Caki2 (cell line): ENCODE results near the gene OR10C1. TPM values are rescaled to one million over a fixed set of nuclear protein-coding genes. Genes with fewer than 3 reads are reported as not detected.

Experiments used
- DNase-seq: peaks from one replicate; pipeline ENCODE4 v3.0.0-alpha.2; 2015; ENCODE audit warnings: low read depth
- in situ Hi-C: cut with HindIII; loops from 2 replicates; pipeline ENCODE4 v1.10.0; 2016; ENCODE audit warnings: low sequenced_read_pairs, low pct_unique_long_range_greater_than_20kb, mixed read lengths
- total RNA-seq: library from RNA; depleted of rRNA; stranded (reverse); fragments of >200 nt; shearing (Covaris generic); gene quantifications from 2 replicates; pipeline ENCODE4 v1.2.3, GENCODE V29; 2014; ENCODE audit warnings: low replicate concordance; rRNA removed

OR10C1 gene
- total RNA-seq, 1 experiment from 2014 or later, result not detected

DNA sequence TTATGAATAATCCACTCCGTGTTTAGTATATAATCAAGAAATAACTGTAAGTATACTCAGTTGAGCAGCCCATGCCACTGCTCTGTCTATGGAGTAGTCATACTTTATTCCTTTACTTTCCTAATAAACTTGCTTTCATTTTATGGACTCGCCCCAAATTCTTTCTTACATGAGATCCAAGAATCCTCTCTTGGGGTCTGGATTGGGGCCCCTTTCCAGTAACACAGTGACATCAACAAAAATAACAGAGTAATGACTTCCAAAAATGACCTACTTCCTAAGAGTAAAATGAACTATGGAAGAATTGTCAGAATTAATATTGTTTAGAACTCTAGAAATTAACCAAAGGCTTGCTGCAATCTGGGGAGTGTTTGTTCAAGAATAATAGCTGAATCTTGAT, 26.7 kb downstream of the OR10C1 start:
- in situ Hi-C loops, result no loop called here

DNA sequence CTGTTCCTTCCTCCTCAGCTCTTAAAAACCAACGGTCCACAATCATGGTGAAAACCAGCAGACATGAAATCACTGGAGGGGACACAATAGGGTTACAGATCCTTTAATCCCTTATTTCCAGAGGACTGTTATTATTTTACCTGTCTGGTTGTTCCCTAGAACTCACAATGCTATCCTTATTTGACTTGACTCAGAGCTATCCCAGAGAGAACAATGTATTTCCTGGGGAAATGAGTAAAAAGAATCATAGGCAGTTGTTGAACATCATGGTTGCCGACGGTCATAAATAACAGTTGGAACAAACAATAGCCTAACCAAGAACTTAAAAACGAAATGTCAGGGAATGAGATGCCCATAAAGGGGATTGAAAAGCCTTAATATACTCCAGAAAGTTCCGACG, 27.1 kb downstream of the OR10C1 start:
- no peak for DNase-seq
- in situ Hi-C loops, result no loop called here

More for the DNA sequence above, 26.7 kb downstream of the OR10C1 start:
- DNase-seq, result no peak

DNA sequence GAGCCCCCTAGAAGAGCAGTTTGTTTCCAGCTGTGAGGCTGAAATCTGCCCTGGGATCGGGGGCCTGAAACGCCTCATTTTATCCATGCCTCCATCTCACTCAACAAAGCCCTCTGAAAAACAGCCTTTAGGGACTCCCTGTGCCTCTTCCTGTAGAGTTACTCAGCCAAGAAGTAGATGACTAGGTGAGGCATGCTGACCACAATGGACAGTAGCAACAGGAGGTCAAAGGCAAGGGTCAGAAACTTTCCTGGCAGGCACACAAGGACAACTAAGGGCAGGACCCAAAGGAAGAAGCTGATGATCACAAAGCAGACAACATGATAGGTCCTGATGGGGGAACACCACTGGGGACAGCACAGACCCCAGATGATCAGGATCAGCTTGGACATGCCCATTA, 35.9 kb downstream of the OR10C1 start:
- in situ Hi-C loops, result no loop called here

DNA sequence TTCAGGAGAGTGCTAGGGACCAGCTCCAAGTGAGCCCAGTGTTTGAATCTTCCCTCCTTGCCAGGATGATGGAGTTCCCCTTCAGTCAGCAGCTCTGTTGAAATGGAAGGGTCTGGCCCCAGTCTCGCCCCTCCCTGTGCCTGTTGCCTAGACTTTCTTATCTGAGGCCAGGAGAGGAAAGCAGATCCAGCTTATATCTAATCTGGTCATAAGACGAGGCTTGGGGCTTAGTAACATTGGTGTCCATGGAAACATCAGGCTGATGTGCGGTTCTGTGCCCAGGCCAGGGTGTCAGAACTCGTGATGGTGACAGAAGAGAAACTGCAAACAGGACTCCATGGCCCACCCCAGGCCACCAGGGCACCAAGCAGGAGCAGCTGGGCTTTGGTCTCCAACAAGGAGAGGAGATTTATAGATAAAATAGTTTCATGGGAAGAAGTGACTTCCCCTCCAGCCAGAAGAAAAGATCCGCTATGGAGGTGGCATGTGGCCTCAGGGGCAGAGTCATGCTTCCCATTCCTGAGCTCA, 38.9 kb downstream of the OR10C1 start:
- in situ Hi-C loops, result no loop called here
- no peak for DNase-seq

More for the DNA sequence above, 35.9 kb downstream of the OR10C1 start:
- no peak for DNase-seq

DNA sequence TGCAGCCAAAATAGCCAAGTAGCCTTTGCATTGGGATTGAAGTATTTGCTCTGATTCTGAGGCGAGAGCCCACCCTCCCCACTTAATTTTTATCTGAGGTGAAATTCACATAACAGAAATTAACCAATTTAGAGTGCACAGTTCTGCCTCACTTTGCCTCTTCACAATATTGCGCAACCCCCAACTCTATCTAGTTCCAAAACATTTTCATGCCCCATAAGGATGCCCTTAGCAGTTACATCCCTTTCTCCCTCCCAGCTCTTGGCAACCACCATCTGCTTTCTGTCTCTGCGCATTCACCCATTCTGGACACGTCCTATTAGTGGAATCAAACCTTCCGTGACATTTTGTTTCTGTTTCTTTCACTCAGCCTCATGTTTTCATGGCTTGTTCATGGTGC, 39.6 kb downstream of the OR10C1 start:
- DNase-seq, result no peak
- in situ Hi-C loops, result no loop called here

DNA sequence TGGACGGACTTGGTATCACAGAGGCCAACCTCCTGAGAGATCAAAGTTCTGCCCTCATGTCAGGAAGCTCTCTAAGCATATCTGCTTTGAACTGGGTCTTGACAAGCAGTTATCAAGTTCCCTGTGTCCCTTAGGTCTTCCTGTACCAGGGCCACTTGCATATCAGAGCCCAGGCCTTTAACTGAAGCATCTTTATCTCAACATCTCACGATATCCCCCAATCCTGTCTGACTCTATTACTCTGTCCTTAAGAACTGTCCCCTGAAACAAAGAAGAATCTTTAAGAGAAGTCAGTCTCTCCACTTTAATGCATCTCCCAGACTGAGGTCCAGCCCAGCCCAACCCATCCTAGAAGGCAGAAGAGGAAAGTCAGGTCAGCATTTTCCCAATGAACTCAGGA, 40.5 kb downstream of the OR10C1 start:
- in situ Hi-C loops, result no loop called here
- no peak for DNase-seq

DNA sequence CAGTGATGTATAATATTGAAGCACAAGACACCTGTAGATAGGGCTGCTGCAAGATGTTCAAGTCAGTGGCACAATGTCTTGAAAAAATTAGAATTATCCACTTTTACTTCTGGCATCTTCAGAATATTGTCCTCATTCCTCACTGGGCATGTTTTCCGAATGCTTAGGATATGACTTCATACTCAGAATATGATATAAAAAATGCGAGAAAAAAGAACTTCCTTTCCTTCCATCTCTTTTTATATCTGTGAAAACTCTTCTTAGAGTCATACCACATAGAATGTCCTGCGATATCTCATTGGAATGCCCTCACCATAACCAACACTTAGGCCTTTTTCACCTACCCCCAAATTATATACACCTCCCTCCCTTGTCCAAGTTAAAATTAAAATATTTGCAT, 44.1 kb downstream of the OR10C1 start:
- no peak for DNase-seq
- in situ Hi-C loops, result no loop called here

DNA sequence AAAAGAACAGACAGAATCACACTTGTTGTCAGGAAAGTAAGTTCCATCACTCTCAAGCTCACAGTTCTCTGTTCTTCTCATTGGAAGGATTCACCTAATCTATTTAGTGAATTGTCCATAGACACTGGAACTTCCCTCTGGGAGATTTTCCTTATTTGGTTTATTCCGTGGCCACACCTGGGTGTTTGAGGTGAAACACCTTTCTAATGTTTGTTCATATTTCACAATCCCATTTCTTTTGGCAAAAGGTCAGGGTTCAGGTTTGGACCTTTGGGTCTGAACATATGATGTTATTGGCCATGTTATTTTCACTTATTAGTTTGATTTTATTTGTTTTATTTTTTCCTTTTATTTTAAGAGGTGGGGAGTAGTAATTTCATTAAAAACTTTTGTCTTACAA, 44.6 kb downstream of the OR10C1 start:
- in situ Hi-C loops, result no loop called here
- DNase-seq, result no peak

DNA sequence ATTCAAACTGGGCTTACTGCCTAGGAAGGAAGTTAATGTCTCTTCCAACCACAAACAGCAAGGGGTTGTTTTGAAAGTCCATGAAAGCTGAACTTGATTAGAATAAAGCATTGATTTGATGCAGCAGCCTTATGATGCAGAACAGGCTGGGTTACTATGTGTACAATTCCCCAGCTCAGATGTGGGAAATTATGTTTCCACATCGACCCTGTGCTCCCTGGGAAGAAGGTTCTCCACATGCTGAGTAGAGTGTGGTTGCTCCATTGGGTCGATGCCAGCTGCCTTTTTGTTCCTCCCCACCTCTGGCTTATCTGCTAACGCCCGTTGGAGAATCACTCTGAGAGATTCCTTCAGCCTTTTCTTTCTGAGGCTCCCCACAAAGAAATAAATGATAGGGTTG, 47.5 kb downstream of the OR10C1 start:
- DNase-seq, result no peak
- in situ Hi-C loops, result no loop called here

DNA sequence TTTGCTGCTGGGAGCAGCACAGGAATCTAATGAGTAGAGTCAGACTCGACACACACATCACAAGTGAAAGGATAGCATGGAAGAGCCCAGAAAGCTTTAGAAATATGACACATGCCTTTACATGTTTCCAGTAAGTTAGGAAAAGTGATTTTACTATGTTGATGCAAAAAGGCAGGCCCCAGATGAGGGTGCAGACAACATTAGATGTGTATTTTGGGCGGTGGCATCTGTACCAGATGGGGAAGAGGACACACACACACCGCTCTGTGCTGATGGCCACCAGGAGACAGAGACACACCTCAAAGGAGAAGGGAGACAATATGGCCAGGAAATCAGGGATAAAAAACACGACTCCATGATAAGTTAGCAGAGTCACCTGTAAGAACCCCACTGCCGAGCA, 48.0 kb downstream of the OR10C1 start:
- in situ Hi-C loops, result no loop called here
- no peak for DNase-seq

DNA sequence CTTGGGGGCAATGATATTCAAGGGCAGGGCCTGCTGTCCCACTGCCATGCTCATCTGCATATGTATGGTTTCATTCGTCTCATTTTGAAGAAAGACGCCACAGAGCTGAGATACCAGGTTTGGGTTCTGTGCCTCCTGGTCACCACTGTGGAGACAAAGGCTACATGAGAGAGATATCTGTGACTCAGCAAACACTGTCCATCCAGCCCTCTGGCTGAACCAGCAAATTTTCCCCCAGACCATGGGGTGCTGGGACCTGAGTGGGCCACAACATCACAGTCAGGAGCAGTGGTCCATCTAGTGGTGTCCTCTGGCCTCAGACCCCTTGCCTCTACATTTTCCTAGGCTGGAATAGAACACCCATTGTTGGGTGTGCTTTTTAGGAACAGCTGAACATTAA, 48.6 kb downstream of the OR10C1 start, which contains the start of gene MAS1L:
Gene MAS1L, minus strand, starts transcription at position 297 of the 400 bp plus-strand sequence. Its CDS starts 54 bp downstream, at position 243.
- DNase-seq, result no peak
- in situ Hi-C loops, result no loop called here

DNA sequence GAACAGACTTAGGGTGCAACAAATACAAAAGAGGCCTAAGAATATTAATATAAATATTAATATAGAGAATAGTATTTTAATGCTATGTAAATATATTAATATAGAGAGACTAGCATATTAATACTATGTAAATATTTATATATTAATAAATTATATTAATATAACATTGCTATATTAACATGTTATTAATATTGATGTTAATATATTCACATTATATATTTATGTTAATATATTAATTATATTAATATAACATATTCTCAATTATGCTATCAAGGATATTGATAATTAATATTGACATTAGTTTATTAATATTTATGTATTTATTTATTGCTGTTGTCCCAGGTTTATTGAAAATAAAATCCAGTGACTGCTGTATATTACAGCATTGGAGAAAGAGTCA, 49.8 kb downstream of the OR10C1 start:
- in situ Hi-C loops, result no loop called here
- DNase-seq, result no peak

DNA sequence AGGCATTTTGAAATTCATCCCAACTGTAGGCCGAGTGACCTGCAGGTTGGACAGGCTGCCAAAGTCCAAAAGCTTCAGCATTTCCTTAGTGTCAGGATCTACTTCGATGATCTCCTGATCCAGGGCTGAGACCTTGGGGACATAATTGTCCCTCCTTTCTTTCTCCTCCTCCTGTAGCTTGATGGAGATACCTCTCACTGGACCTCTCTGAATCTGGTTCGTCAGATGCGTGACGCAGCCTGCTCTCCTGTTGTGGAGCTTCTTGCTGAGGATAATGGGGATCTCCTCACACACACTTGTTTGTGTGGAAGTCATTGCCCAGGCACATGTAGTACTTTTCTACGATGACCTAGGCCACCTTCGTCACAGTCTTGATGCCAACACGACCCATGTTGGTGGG, 50.2 kb downstream of the OR10C1 start:
- in situ Hi-C loops, result no loop called here
- no peak for DNase-seq

DNA sequence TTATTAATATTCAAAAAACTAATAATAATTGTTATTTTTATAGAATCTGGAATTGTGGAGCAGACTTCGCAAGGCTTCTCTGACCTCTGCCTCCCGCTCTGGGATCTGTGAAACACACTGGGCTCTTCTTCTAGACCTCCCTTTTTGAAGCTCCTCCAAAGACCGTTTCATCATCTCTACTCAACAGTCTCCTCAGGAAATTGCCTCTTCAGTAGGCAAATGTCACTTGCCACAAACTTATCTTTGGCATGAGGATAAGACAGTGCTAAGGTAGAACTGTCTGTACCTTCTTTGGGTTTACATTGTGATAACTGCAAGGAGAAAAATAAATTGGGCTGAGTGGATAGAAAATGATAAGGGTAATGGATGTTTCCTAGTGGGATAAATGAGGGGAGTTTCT, 50.9 kb downstream of the OR10C1 start:
- no peak for DNase-seq
- in situ Hi-C loops, result no loop called here

DNA sequence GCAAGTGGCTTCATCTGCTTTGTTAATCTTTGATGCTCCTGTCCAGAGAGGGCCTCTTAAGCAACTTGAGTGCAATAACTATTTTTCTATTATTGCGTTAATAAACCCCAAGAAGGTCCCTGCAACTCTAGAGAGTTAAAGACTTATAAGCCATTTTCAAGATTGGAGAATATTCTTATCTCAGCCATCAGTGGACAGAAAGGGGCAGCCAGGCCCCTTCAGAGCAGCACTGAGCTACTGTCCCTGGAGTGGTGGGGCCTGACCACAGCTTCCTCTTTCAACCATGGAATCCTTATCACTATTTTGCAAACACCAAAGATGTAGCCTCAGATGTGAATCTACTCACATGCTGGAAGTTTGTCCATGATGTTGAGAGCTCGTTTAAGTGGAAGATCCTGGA, 51.4 kb downstream of the OR10C1 start:
- no peak for DNase-seq
- in situ Hi-C loops, result no loop called here

Other genes starting within 250 kb of the OR10C1 start
- not detected in 2 replicates for gene OR14J1, start 137.6 kb upstream of the OR10C1 start, total RNA-seq
- not detected in 2 replicates for gene OR5V1, start 70.4 kb upstream of the OR10C1 start, total RNA-seq
- not detected in 2 replicates for gene OR12D3, start 64.0 kb upstream of the OR10C1 start, total RNA-seq
- not detected in 2 replicates for gene OR12D2, start 43.7 kb upstream of the OR10C1 start, total RNA-seq
- gene OR12D1, start 24.4 kb upstream of the OR10C1 start, total RNA-seq, result not detected in 2 replicates
- not detected in 2 replicates for gene OR11A1, start 17.8 kb downstream of the OR10C1 start, total RNA-seq
- gene OR2H1, start 17.8 kb downstream of the OR10C1 start, total RNA-seq, result not detected in 2 replicates
- gene MAS1L, start 48.6 kb downstream of the OR10C1 start, total RNA-seq, result not detected in 2 replicates
- 5.1 and 6.2 TPM in 2 replicates for gene UBD, start 120.4 kb downstream of the OR10C1 start, total RNA-seq
- not detected in 2 replicates for gene OR2H2, start 145.8 kb downstream of the OR10C1 start, total RNA-seq
- gene GABBR1, start 193.9 kb downstream of the OR10C1 start, total RNA-seq, result 1.6 and 3.4 TPM in 2 replicates
- not detected in 2 replicates for gene MOG, start 217.8 kb downstream of the OR10C1 start, total RNA-seq
- not detected in 2 replicates for gene ZFP57, start 241.8 kb downstream of the OR10C1 start, total RNA-seq